CD4-positive, alpha-beta T cell (primary cell): ENCODE data around the gene P3H2. TPM values are rescaled to one million over a fixed set of nuclear protein-coding genes. Genes with fewer than 3 reads are reported as not detected.

Source experiments
- ATAC-seq: fragments of 200-7000 bp; cut with Tn5 transposase; one replicate; pipeline ENCODE4 v1.10.0; 2022; ENCODE audit warnings: mild to moderate bottlenecking; ENCODE audit not compliant: poor library complexity
- CTCF ChIA-PET: fragments of 350-600 bp; sonication (Branson Sonifier 250); formaldehyde crosslinking; loops from one replicate; lab custom pipeline; 2021; ENCODE audit warnings: antibody characterized with exemption, inconsistent platforms; lab: Charles Lee
- POLR2A ChIA-PET: fragments of 350-600 bp; sonication (Branson Sonifier 250); formaldehyde crosslinking; loops from one replicate; lab custom pipeline; 2021; ENCODE audit warnings: antibody characterized with exemption, inconsistent platforms; lab: Charles Lee
- DNase-seq, 14 experiments: peaks; one replicate each; pipeline ENCODE4 v3.0.0-alpha.2; 2013 to 2020; ENCODE audit warnings: mixed read lengths in 2 of 14
- H3K27ac ChIP-seq, 2 donors: one replicate each; pipeline versions ENCODE4 v1.5.1 to v1.7.0; 2013; ENCODE audit warnings: low read length in 2 of 2, low read depth in 1 of 2, mild to moderate bottlenecking in 1 of 2
- H3K27me3 ChIP-seq, 2 experiments: 1 replicate in 1 of 2; 2 replicates in 1 of 2; pipeline versions ENCODE4 v1.6.1 to v1.7.0; 2013; ENCODE audit warnings: low read length in 2 of 2, control low read depth in 1 of 2, mild to moderate bottlenecking in 1 of 2, moderate library complexity in 1 of 2; ENCODE audit not compliant: insufficient read depth in 2 of 2, control insufficient read depth in 1 of 2
- H3K36me3 ChIP-seq: one replicate; pipeline ENCODE4 v1.6.1; 2013; ENCODE audit warnings: low read length, control low read depth; ENCODE audit not compliant: insufficient read depth
- H3K4me1 ChIP-seq: one replicate; pipeline ENCODE4 v1.6.1; 2013; ENCODE audit warnings: low read length, control low read depth; ENCODE audit not compliant: insufficient read depth
- H3K4me3 ChIP-seq: one replicate; pipeline ENCODE4 v1.5.1; 2013; ENCODE audit warnings: mild to moderate bottlenecking, low read length, moderate library complexity
- H3K9me3 ChIP-seq, 2 experiments: 1 replicate in 1 of 2; 2 replicates in 1 of 2; pipeline versions ENCODE4 v1.6.1 to v1.7.0; 2013; ENCODE audit warnings: low read length in 2 of 2, mild to moderate bottlenecking in 2 of 2, control low read depth in 1 of 2, moderate library complexity in 1 of 2; ENCODE audit not compliant: control insufficient read depth in 1 of 2, insufficient read depth in 1 of 2
- H3K27ac Mint-ChIP-seq: one replicate; pipeline ENCODE4 v1.8.0; 2020; ENCODE audit warnings: mixed read lengths
- H3K27me3 Mint-ChIP-seq: one replicate; pipeline ENCODE4 v1.8.0; 2021; ENCODE audit warnings: mixed read lengths
- H3K36me3 Mint-ChIP-seq: one replicate; pipeline ENCODE4 v1.8.0; 2021; ENCODE audit warnings: low read depth, mixed read lengths
- H3K4me1 Mint-ChIP-seq: one replicate; pipeline ENCODE4 v1.8.0; 2021; ENCODE audit warnings: low read depth, mixed read lengths
- H3K4me3 Mint-ChIP-seq: one replicate; pipeline ENCODE4 v1.8.0; 2020; ENCODE audit warnings: mild to moderate bottlenecking, mixed read lengths
- H3K9me3 Mint-ChIP-seq: one replicate; pipeline ENCODE4 v1.8.0; 2020; ENCODE audit warnings: mixed read lengths
- CTCF ChIP-seq: fragments of 200-600 bp; IDR thresholded peaks from one replicate; pipeline ENCODE4 v1.8.0; 2022; ENCODE audit warnings: antibody characterized with exemption, mild to moderate bottlenecking
- intact Hi-C, 2 experiments: fragments of 100-400 bp; cut with DNase I in 1 of 2; cut with micrococcal nuclease in 1 of 2; formaldehyde crosslinking; loops; one replicate each; pipeline versions ENCODE4 v1.15.1 to v1.9.0; 2023 to 2025; cut with DNase I, micrococcal nuclease
- total RNA-seq, 174 experiments: library from RNA in 2 of 174; stranded (reverse) in 2 of 174; gene quantifications; one replicate each; pipeline ENCODE4 v1.2.3 and lab custom pipeline; 2021 to 2026

Gene P3H2
- total RNA-seq, 2 experiments from 2014 or later, result not detected

- no peaks in the 10 kb centered on the region for H3K36me3 ChIP-seq
- H3K36me3 Mint-ChIP-seq, result no peaks in the 10 kb centered on the region
- H3K27me3 ChIP-seq, result peaks cover 0 to 7% of the 10 kb centered on the region in 2 experiments
- no peak overlapping the region for H3K27ac Mint-ChIP-seq
- TF ChIP-seq CTCF, result no peak
- no peaks in the 10 kb centered on the region for H3K4me1 ChIP-seq
- no peaks in the 10 kb centered on the region for H3K4me1 Mint-ChIP-seq
- peaks cover 42% of the 10 kb centered on the region for H3K27me3 Mint-ChIP-seq
- no peak overlapping the region for H3K27ac ChIP-seq
- POLR2A ChIA-PET, result no interaction called here
- H3K4me3 ChIP-seq, result no peak overlapping the region
- intact Hi-C loops, result no loop called here
- CTCF ChIA-PET, result no interaction called here
- DNase-seq (no peak), ATAC-seq (no peak)
- no peak overlapping the region for H3K4me3 Mint-ChIP-seq
- no peaks in the 10 kb centered on the region for H3K9me3 ChIP-seq
- H3K9me3 Mint-ChIP-seq, result no peaks in the 10 kb centered on the region
These were observed 80.6 kb downstream of the P3H2 start for GRCh38 chr3:190040145-190040544.

- intact Hi-C loops, result no loop called here
- no peak overlapping the region for H3K27ac ChIP-seq
- H3K9me3 Mint-ChIP-seq, result no peaks in the 10 kb centered on the region
- ATAC-seq (no peak), DNase-seq (no peak)
- H3K27ac Mint-ChIP-seq, result no peak overlapping the region
- H3K27me3 ChIP-seq, result peaks cover 0 to 7% of the 10 kb centered on the region in 2 experiments
- no peaks in the 10 kb centered on the region for H3K4me1 Mint-ChIP-seq
- H3K27me3 Mint-ChIP-seq, result peaks cover 35% of the 10 kb centered on the region
- no peaks in the 10 kb centered on the region for H3K9me3 ChIP-seq
- no peaks in the 10 kb centered on the region for H3K36me3 ChIP-seq
- H3K4me3 ChIP-seq, result no peak overlapping the region
- CTCF ChIA-PET, result interaction anchor here (0.6 kb wide), 1 partner anchor 44 kb away, joined by 3 read pairs; no protein-coding TSS in a partner anchor
- no peak for TF ChIP-seq CTCF
- no peaks in the 10 kb centered on the region for H3K4me1 ChIP-seq
- POLR2A ChIA-PET, result no interaction called here
- H3K36me3 Mint-ChIP-seq, result no peaks in the 10 kb centered on the region
- no peak overlapping the region for H3K4me3 Mint-ChIP-seq
These were observed 82.4 kb downstream of the P3H2 start for GRCh38 chr3:190038050-190038933.

GRCh38 chr3:190036631-190037030 is 84.1 kb downstream of the P3H2 start:
- ChIA-PET POLR2A (no interaction called here), CTCF (no interaction called here)
- no peaks in the 10 kb centered on the region for H3K4me1 ChIP-seq
- TF ChIP-seq CTCF, result no peak
- intact Hi-C loops, result no loop called here
- H3K4me3 Mint-ChIP-seq, result no peak overlapping the region
- no peaks in the 10 kb centered on the region for H3K36me3 ChIP-seq
- DNase-seq (no peak), ATAC-seq (no peak)
- peaks cover 0 to 7% of the 10 kb centered on the region in 2 experiments for H3K27me3 ChIP-seq
- H3K27ac Mint-ChIP-seq, result no peak overlapping the region
- H3K36me3 Mint-ChIP-seq, result no peaks in the 10 kb centered on the region
- no peak overlapping the region for H3K4me3 ChIP-seq
- no peaks in the 10 kb centered on the region for H3K9me3 ChIP-seq
- peaks cover 28% of the 10 kb centered on the region for H3K27me3 Mint-ChIP-seq
- no peaks in the 10 kb centered on the region for H3K4me1 Mint-ChIP-seq
- H3K27ac ChIP-seq, result no peak overlapping the region
- no peaks in the 10 kb centered on the region for H3K9me3 Mint-ChIP-seq
